K562 (cell line): Measurements from ENCODE around the gene LRRC37A2.
"Not testable (repeated sequence)": the region's sequence is repeated elsewhere in the genome, so short reads cannot be mapped to it uniquely, and the experiment has no call there.

Experiments
- CTCF ChIP-seq, 3 experiments: IDR thresholded peaks in 2 of 3; conservative IDR thresholded peaks in 1 of 3; 2 replicates each; pipeline ENCODE4 v1.5.1; 2011 to 2012; ENCODE audit warnings: low read length in 3 of 3, mild to moderate bottlenecking in 3 of 3, control low read depth in 2 of 3, improper control_type of control experiment in 1 of 3, inconsistent platforms in 1 of 3, low read depth in 1 of 3, mixed read lengths in 1 of 3, moderate library complexity in 1 of 3; ENCODE audit not compliant: insufficient read depth in 2 of 3
- E2F6 ChIP-seq, 2 experiments: IDR thresholded peaks; 2 replicates each; pipeline ENCODE4 v1.6.1; 2011; ENCODE audit warnings: borderline replicate concordance in 1 of 2, control low read depth in 1 of 2, low read depth in 1 of 2, low read length in 1 of 2, mild to moderate bottlenecking in 1 of 2, mixed read lengths in 1 of 2, moderate library complexity in 1 of 2; ENCODE audit not compliant: insufficient read depth in 1 of 2, insufficient read length in 1 of 2, poor library complexity in 1 of 2, severe bottlenecking in 1 of 2; ENCODE audit errors: extremely low read depth in 1 of 2
- FOSL1 ChIP-seq: fragments of 200-800 bp; sonication (Bioruptor generic); conservative IDR thresholded peaks from 2 replicates; pipeline ENCODE4 v1.6.1; 2016; ENCODE audit warnings: missing genetic modification characterization, missing compliant biosample characterization
- HNRNPLL ChIP-seq: fragments of 200-400 bp; formaldehyde crosslinking; IDR thresholded peaks from 2 replicates; pipeline ENCODE4 v1.6.1; 2017; ENCODE audit warnings: low read length, low read depth, mild to moderate bottlenecking; ENCODE audit not compliant: poor library complexity, severe bottlenecking
- KDM1A ChIP-seq, 2 experiments: fragments of 450-650 bp; IDR thresholded peaks; 2 replicates each; pipeline ENCODE4 v1.6.1; 2016; ENCODE audit warnings: mild to moderate bottlenecking in 2 of 2
- NFE2L1 ChIP-seq: fragments of 450-650 bp; IDR thresholded peaks from 2 replicates; pipeline ENCODE4 v1.6.1; 2016; ENCODE audit warnings: missing genetic modification characterization, low read depth, mild to moderate bottlenecking, missing compliant biosample characterization, moderate library complexity, borderline replicate concordance
- NKRF ChIP-seq: fragments of 450-650 bp; IDR thresholded peaks from 2 replicates; pipeline ENCODE4 v1.6.1; 2016; ENCODE audit warnings: borderline replicate concordance
- NONO ChIP-seq, 2 experiments: fragments of 200-400 bp in 1 of 2; fragments of 450-650 bp in 1 of 2; formaldehyde crosslinking in 1 of 2; IDR thresholded peaks; 2 replicates each; pipeline ENCODE4 v1.6.1; 2017; ENCODE audit warnings: low read depth in 2 of 2, mild to moderate bottlenecking in 2 of 2, moderate library complexity in 2 of 2, low read length in 1 of 2
- POLR2A ChIP-seq: fragments of 450-650 bp; conservative IDR thresholded peaks from 2 replicates; pipeline ENCODE4 v1.6.1; 2016
- POLR2AphosphoS5 ChIP-seq: IDR thresholded peaks from 2 replicates; pipeline ENCODE4 v1.6.1; 2011; ENCODE audit warnings: mild to moderate bottlenecking, low read depth, low read length, moderate library complexity; ENCODE audit not compliant: control insufficient read depth, insufficient read depth
- ZNF696 ChIP-seq: fragments of 250-450 bp; sonication (Bioruptor Pico); conservative IDR thresholded peaks from 2 replicates; pipeline ENCODE4 v1.4.0; 2020; ENCODE audit warnings: mild to moderate bottlenecking, moderate library complexity
- TF ChIP-seq, protein P1 (sequence below): conservative IDR thresholded peaks from 2 replicates; pipeline ENCODE4 v1.6.1; 2011; ENCODE audit warnings: low read depth, mild to moderate bottlenecking, low read length; ENCODE audit not compliant: control insufficient read depth

DNA sequence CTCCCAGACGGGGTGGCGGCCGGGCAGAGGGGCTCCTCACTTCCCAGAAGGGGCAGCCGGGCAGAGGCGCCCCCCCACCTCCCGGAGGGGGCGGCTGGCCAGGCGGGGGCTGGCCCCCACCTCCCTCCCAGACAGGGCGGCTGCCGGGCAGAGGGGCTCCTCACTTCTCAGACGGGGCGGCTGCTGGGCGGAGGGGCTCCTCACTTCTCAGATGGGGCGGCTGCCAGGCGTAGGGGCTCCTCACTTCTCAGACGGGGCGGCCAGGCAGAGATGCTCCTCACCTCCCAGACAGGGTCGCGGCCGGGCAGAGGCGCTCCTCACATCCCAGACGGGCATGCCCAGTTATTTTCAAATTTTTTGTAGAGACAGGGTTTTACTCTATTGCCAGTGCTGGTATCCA lies 22.4 kb downstream of the LRRC37A2 start:
- TF ChIP-seq FOSL1; POLR2AphosphoS5; KDM1A (IDR thresholded peaks at IDR 0.05); NFE2L1; POLR2A; ZNF696 (CRISPR knock-in tag); NKRF; NONO (IDR thresholded peaks at IDR 0.05; ENCODE audit: low read depth in 2 of 2, low read length in 1 of 2); E2F6 (IDR thresholded peaks at IDR 0.05; ENCODE audit: borderline replicate concordance in 1 of 2, extremely low read depth in 1 of 2, insufficient read depth in 1 of 2, insufficient read length in 1 of 2, low read depth in 1 of 2, low read length in 1 of 2, poor library complexity in 1 of 2, severe bottlenecking in 1 of 2); CTCF (IDR thresholded peaks at IDR 0.05 in 2 of 3, conservative IDR thresholded peaks at IDR 0.05 in 1 of 3; ENCODE audit: insufficient read depth in 2 of 3, low read depth in 1 of 3, low read length in 3 of 3); HNRNPLL: not testable (repeated sequence)
- TF ChIP-seq, protein P1, sequence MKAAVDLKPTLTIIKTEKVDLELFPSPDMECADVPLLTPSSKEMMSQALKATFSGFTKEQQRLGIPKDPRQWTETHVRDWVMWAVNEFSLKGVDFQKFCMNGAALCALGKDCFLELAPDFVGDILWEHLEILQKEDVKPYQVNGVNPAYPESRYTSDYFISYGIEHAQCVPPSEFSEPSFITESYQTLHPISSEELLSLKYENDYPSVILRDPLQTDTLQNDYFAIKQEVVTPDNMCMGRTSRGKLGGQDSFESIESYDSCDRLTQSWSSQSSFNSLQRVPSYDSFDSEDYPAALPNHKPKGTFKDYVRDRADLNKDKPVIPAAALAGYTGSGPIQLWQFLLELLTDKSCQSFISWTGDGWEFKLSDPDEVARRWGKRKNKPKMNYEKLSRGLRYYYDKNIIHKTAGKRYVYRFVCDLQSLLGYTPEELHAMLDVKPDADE = not testable (repeated sequence)
